Medulla oblongata (tissue), 1 donor: Measurements from ENCODE around the gene PARD6G.
A peak's percentile ranks its signal among the peaks of the same experiment; 100 is the strongest.
"Not testable (repeated sequence)": the region's sequence is repeated elsewhere in the genome, so short reads cannot be mapped to it uniquely, and the experiment has no call there.

Source experiments
- DNase-seq: peaks from one replicate; pipeline ENCODE4 v3.0.0-alpha.2; 2015; ENCODE audit errors: extremely low spot score

PARD6G gene

DNA sequence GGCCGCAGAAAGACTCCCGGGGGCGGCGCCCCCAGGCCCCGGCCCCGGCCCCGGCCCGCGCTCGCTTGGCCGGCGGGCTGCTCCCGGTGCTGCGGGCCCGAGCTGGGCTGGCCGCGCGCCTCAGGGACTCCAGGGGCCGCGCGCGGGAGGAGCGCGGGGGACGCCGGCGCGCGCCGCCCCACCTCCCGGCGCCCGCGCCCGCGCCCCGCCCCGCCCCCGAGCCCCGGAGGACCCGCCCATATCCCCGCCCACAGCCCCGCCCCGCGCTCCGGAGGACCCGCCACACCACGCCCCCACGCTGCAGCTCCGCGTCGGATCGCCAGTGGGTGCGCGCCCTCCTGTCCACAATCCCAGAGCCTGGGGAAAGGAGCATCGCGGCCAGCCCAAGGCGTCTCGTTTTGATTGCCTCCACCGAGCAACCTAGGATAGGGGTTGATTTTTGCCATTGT is at the start of gene PARD6G:
Gene PARD6G (minus strand): TSS at position 122 of the 449 bp plus-strand sequence. CDS start 166 bp downstream, outside the sequence.
- peak; percentile 88 for DNase-seq

- DNase-seq, result not testable (repeated sequence)
These were observed 15.1 kb upstream of the PARD6G start for GRCh38 chr18:80262241-80263033.

- no peak for DNase-seq
These were observed 12.3 kb upstream of the PARD6G start for GRCh38 chr18:80259610-80260009.

- DNase-seq, result no peak
These were observed 11.3 kb upstream of the PARD6G start for GRCh38 chr18:80258640-80259039.

- DNase-seq, result peak; percentile 83
These were observed 10.5 kb upstream of the PARD6G start for GRCh38 chr18:80257579-80258543.

- no peak for DNase-seq
These were observed 7.7 kb upstream of the PARD6G start for GRCh38 chr18:80254971-80255500.

DNA sequence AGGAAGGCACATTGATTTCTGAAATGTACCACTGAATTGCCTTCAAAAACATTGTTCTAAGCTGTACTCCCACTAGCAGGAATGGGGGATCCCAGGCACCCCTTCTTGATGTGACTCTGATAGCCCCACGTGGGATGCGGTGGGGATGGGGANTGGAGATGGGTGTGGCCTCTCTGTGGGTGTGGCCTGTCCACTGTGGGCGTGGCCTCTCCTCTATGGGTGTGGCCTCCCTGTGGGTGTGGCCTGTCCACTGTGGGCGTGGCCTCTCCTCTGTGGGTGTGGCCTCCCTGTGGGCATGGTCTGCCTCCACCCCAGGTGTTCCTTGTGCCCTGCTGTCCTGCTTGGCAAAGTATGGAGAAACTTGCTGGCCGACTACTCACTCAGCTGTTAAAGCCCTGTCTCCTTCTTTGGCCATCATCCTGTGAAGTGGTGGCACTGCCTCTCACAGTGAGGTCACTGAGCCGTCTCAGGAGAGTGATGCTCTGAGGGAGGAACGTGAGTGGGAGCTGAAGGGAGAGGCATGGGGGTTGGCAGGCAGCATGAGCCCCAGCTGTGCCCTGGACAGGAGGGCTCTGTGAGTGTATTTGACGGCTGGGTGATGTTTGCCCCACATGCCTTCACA is 6.7 kb upstream of the PARD6G start:
- no peak for DNase-seq

- DNase-seq, result no peak
These were observed 5.9 kb upstream of the PARD6G start for GRCh38 chr18:80253236-80253635.

DNA sequence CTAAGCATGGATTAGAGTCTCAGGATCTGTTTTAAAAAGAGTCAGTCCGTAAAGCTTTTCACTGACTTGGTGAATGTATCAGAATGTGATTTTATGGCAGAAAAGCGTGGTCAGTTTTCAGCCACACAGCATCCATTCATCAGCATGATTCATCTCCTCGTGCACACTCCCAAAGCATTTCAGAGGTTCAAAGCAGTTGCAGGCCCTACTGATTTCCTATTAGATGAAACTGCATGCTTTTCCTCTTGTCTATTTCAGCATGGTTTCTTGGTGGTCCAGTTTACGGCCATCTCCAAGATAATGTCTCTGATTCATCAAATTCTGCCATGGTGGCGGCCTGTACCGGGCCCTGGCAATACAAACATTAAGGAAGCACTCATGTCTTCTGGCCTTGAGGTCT is 4.8 kb upstream of the PARD6G start:
- no peak for DNase-seq

- DNase-seq, result no peak
These were observed 4.4 kb upstream of the PARD6G start for GRCh38 chr18:80251700-80252099.

DNA sequence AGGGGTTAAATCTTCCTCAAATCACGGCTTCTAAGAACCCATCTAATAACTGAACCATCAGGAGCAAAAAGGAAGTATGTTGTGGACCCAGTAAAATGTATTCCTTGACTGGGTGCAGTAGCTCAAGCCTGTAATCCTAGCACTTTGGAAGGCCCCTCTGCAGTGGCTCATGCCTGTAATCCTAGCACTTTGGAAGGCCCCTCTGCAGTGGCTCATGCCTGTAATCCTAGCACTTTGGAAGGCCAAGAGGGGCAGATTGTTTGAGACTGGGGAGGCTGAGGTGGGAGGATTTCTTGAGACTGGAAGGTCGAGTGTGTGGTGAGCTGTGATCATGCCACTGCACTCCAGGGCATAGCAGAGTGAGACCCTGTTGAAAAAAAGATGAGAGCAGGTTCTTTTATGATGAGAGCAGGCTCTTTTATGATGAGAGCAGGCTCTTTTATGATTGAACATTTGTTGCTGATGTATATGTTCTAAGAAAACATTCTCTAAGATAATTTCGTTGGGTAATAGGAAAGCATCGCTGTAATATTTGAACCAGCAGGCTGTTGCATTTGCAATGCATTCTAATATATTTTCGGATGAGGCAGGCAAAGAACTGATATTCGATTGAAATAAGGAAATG is 3.5 kb upstream of the PARD6G start:
- no peak for DNase-seq

GRCh38 chr18:80249217-80250093 is 2.1 kb upstream of the PARD6G start:
- no peak for DNase-seq

- DNase-seq, result no peak
These were observed 595 bp downstream of the PARD6G start for GRCh38 chr18:80246445-80247392.

DNA sequence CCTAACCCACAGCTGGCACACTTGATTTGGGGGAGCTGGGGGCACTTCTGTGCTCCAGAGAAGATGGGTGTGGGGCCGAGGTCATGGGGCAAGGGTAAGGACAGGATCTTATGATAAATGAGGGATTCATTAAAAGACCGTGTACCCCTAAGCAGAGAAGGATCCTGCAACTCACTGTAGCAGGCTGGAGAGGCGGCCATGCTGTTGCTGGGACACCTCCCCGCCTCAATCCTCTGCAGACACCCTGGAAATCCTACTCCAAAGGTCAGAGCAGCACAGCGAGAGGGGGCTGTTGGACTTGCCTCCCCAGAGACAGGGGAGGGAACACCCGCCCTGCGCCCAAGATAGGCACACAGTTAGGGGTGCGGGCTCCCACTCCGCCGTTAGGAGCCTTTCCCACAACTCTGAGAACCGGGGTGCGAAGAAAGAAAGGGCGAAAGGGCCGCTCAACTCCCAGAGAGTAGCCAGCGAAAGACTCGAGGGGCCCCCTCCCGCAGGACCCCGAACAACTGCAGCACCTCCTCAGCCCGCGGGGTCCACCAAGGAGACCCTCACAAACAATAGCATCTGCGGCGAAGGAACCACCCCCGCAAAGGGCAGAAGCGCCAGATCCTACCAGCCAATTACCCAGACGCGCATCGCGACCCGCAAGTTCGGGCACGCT is 1.4 kb downstream of the PARD6G start:
- no peak for DNase-seq

DNA sequence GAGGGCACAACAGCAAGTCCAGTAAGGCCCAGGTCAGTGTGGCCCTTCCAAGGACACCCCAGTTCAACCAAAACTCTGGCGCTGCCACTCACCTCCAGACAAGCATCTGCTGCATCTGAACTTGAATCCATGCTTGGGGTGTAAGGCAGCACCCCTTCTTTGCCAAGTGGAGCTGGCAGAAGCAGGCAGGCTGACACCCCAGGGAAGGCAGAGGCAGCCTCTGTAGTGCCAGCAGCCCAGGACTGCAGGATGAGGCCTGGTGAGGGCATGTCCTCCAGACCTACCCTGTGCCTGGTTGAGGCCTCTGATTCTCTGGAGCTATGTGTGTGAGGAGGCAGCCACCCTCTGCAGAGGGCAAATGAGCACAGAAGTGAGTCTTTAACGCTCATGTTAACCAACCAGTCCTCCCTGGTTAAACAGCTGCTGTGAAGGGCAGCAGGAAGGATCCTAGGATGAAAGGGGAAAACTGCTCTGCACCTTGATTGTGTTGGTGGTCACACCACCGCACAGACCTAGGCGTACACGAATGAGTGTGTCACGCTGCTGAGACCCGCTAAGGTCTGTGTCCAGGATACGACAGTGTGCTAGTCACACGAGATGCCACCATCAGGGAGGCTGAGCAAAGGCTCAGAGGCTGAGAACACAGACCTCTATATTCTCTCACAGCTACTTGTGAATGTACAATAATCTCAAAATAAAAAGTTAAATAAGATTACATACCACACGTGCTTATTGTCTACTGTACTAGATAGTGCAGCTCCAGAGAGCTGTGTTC is 2.2 kb downstream of the PARD6G start:
- DNase-seq, result no peak

DNA sequence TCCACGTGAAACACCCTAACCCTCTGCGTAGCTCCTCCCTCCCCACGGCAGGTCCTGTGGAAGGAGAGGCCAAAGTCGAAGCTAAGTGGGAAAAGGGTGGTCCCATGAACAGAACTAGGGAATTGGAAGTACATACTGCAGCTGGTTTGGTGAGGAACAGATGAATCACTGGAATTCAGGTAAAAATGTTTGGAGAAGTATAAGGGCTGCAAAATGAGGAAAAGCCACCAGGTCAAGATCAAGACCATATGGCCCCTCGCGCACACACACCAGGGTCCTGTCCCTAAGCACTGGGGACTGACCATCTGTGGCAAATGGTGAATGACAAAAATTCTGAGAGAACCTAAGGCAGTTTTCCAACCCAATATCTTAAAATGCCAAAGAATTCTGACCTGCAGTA is 3.1 kb downstream of the PARD6G start:
- no peak for DNase-seq

DNA sequence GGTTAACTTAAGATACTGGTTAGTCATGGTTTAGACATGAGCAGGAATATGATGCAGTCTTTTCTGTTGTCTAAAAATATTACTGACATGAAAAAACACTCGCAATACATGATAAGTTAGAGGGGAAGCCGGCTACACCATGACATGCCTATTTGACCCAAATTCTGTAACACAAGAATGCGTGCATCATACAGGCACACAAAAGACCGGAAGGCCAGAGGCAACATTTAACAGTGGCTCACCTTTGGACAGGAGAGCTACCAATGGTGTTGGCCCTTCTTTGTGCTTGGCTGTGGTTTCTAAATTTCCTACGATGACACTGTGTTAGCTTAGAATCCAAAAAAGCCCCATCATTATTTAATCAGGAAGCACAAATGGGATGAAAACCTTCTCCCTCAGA is 4.1 kb downstream of the PARD6G start:
- no peak for DNase-seq
